ENCODE measurements around the gene HDDC3.
"Not testable (repeated sequence)": the region's sequence is repeated elsewhere in the genome, so short reads cannot be mapped to it uniquely, and the experiment has no call there.

The HDDC3 gene

GRCh38 chr15:90909976-90910375 is 22.4 kb downstream of the HDDC3 start:
- no peak for DNase-seq (ENCODE audit: low read depth)

GRCh38 chr15:90909449-90909848 is 22.9 kb downstream of the HDDC3 start:
- not testable (repeated sequence) for DNase-seq (ENCODE audit: low read depth)

- no peak for DNase-seq (ENCODE audit: low read depth)
These were observed 24.4 kb downstream of the HDDC3 start for GRCh38 chr15:90907838-90908507.

GRCh38 chr15:90907051-90907660 is 25.2 kb downstream of the HDDC3 start:
- no peak for DNase-seq (ENCODE audit: low read depth)

- no peak for DNase-seq (ENCODE audit: low read depth)
These were observed 26.0 kb downstream of the HDDC3 start for GRCh38 chr15:90906181-90906849.

- DNase-seq (ENCODE audit: low read depth), result no peak
These were observed 26.8 kb downstream of the HDDC3 start for GRCh38 chr15:90905306-90906180.

- DNase-seq (ENCODE audit: low read depth), result no peak
These were observed 27.6 kb downstream of the HDDC3 start for GRCh38 chr15:90904746-90905145.

GRCh38 chr15:90903733-90904536 is 28.4 kb downstream of the HDDC3 start:
- no peak for DNase-seq (ENCODE audit: low read depth)

GRCh38 chr15:90902840-90903732 is 29.3 kb downstream of the HDDC3 start, which contains the start of gene MAN2A2:
MAN2A2 (plus strand) TSS chr15:90903302; CDS start chr15:90904208, 906 bp downstream.
- DNase-seq (ENCODE audit: low read depth), result peak; percentile 45

- DNase-seq (ENCODE audit: low read depth), result peak; percentile 37
These were observed 30.1 kb downstream of the HDDC3 start for GRCh38 chr15:90902040-90902839.

- no peak for DNase-seq (ENCODE audit: low read depth)
These were observed 30.9 kb downstream of the HDDC3 start for GRCh38 chr15:90901175-90902039.

GRCh38 chr15:90897131-90897655 is 35.2 kb downstream of the HDDC3 start:
- DNase-seq (ENCODE audit: low read depth), result not testable (repeated sequence)

- no peak for DNase-seq (ENCODE audit: low read depth)
These were observed 36.7 kb downstream of the HDDC3 start for GRCh38 chr15:90895571-90896117.

- no peak for DNase-seq (ENCODE audit: low read depth)
These were observed 38.9 kb downstream of the HDDC3 start for GRCh38 chr15:90893175-90894090.

- no peak for DNase-seq (ENCODE audit: low read depth)
These were observed 39.7 kb downstream of the HDDC3 start for GRCh38 chr15:90892498-90893174.

GRCh38 chr15:90892023-90892422 is 40.3 kb downstream of the HDDC3 start:
- DNase-seq (ENCODE audit: low read depth), result no peak
